NCI-H774 (cell line): ENCODE data around the gene BNC2.
"Not testable (repeated sequence)": the region's sequence is repeated elsewhere in the genome, so short reads cannot be mapped to it uniquely, and the experiment has no call there.

ENCODE experiments used
- DNase-seq: peaks from one replicate; lab custom pipeline; 2025; lab: John Stamatoyannopoulos, UW

The BNC2 gene

GRCh38 chr9:16543686-16544085 lies 326.8 kb downstream of the BNC2 start:
- DNase-seq: no peak

DNA sequence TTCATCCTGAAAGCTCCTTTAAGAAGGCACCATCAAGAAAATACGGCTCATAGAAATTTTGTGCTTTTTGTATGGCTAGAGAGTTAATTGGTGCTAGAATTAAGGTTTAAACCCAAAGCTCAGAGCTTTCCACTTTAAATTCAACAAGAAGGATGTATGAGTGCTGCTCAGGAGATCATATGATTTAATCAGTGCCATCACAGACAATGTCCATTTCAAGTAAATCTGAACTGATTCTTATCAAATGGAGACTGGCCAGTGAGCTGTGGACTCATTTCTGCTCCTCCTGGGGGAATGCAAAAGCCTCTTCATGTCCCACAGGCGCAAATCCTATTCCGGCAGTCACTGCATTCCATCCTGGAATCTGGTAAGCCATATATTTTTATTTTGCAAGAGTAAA lies 327.2 kb downstream of the BNC2 start:
- DNase-seq: no peak

DNA sequence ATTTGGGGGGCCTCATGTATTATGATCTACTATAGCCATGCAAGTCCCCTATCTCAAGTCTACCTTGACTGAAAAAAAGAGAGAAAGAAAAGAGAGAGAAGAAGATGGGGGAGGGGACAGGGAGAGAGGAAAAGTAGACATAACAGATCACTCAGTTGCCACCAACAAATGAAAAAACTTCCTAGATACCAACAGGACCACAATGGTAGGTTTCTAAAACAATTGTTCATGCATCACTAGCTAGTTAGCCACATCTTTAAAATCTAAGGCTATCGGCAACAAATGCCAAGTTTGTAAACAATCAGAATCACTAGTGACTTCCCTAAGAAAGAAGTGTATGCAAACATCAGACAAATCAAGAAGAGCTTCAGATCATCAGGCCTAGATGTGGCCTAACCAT lies 328.2 kb downstream of the BNC2 start:
- no peak for DNase-seq

GRCh38 chr9:16540743-16541613 lies 329.5 kb downstream of the BNC2 start:
- DNase-seq: no peak

DNA sequence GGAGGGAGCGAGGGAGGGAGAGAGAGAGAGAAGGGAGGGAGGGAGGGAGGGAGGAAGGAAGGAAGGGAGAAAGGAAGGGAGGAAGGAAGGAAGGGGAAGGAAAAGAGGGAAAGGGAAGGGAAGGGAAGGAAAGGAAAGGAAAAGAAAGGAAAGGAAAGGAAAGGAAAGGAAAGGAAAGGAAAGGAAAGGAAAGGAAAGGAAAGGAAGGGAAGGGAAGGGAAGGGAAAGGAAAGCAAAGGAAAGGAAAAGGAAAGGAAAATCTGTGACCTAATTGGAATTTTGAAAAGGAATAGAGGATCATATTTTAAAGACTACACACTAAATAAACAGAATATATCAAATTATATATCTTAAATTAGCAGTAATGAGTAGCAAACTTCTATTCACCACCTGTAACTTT lies 330.8 kb downstream of the BNC2 start:
- not testable (repeated sequence) for DNase-seq

DNA sequence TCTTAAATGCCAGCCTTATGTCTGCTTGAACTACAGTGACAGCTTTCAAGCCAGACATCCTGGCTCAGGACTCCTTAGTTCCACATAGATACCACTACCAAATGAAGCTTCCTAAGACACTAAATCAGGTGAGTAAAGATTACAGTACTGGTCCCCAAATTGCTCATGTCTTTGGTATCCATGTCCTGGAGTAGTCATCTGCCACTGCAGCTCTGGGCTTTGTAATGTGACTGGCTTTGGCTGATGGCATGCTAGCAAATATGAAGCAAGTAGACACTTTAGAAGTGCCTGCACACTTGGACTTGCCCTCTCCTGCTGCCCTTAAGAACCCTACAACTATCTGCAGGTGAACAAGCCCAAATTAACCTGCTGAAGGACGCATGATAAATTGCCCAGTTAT lies 334.9 kb downstream of the BNC2 start:
- DNase-seq: no peak

- DNase-seq: no peak
Observed at GRCh38 chr9:16532681-16533450, 337.6 kb downstream of the BNC2 start.

GRCh38 chr9:16532272-16532671 lies 338.2 kb downstream of the BNC2 start:
- no peak for DNase-seq

DNA sequence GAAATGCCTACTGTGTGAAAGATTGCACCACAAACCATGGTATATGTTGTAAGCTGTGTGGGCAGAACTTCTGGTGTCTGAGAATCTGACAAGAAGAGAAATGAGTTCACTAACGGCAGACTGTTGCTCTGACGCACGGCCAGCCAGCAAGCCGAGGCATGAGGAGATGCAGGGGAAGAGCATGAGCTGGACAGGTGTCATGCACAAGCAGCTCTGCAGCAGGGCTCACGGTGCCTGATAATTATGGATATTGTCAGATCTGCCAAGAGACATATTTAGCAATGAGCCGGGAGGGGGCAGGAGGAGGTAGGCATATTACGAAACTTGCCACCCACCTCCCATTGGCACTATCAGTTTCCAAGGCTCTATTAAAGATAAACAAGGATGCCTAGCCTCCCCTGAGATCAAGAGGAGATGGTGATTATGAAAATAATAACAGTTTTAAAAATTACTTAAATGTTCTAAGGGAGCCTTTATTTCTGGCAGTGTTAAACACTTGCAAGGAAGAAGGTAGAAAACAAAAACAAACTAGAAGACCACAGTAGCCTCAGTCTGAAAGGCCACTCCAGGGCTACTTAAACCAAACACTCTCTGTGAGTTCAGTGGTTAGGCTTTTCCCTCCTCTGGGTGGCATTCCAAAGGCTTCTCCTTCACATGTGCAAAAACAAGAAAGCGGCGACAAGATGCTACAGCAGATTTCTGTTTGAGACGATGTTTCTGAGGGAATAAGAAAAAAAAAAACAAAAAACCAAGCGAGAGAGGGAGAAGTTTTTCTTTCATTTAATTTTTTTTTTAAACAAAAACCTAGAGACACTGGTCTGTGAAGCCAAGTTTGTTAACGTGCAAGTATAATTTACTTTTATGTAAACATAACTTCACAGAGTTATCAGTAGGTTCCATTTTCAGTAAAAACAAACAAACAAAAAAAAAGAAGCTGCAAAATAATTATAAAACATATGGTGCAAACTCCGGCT lies 339.5 kb downstream of the BNC2 start:
- DNase-seq: no peak

GRCh38 chr9:16527573-16527972 lies 342.9 kb downstream of the BNC2 start:
- DNase-seq: no peak

GRCh38 chr9:16526380-16526779 lies 344.1 kb downstream of the BNC2 start:
- no peak for DNase-seq

DNA sequence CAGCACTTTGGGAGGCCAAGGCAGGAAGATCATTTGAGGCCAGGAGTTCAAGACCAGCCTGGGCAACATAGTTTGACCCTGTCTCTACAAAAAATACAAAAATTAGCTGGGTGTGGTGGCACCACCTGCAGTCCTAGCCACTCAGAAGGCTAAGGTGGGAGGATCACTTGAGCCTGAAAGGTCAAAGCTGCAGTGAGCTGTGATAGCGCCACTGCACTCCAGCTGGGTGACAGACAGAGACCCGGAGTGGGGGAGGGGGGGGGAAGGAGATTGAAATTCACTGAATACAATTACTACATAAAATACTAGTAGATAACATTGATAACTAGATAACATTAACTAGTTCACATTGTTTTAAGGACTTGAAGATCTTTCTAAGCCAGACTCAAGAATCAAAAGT lies 345.6 kb downstream of the BNC2 start:
- DNase-seq: no peak

GRCh38 chr9:16524078-16524477 lies 346.4 kb downstream of the BNC2 start:
- no peak for DNase-seq

DNA sequence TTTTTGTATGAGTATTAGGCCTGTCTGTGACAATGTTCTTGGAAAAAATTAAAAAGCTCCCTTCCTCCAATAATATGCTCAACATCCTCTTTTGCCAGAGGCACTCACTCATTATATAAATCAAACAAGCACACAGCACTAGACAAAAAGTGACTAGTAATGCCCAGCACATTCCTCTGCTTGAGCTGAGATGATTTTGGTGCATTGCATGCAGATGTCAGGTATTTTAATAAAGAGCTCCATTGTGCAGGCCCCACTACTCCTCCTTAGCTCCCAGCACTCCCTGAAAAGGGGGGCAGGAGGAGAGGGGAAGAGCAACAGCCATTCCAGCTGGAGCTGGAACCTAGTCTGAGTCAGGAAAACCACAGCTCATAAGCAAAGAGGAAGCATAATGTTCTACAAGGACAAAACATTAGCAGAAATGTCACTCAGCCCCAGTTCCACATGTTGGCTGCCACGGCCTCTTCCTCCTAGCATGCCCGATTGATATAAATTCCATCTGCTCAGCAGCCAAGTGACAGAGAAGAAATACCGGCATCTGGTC lies 348.5 kb downstream of the BNC2 start:
- DNase-seq: no peak

- no peak for DNase-seq
Observed at GRCh38 chr9:16519001-16519400, 351.5 kb downstream of the BNC2 start.

DNA sequence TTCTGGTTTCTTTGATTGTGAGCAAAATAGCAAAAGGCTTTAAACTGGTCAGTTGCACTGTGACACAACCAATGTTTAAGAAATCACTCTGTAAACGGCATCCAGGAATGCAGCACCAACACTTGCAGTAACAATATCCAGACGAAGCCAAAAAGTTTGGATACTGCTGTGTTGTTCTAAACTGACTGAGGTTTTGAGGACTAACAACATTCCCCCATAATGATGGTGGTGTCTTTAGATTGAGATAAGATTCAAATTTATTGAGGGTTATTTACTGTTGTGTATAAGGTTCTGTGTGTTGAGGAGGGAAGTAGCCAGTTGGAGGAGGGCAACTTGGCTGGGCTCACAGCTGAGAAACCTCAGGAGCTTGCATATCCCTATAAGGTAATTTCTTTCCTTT lies 353.6 kb downstream of the BNC2 start:
- no peak for DNase-seq

DNA sequence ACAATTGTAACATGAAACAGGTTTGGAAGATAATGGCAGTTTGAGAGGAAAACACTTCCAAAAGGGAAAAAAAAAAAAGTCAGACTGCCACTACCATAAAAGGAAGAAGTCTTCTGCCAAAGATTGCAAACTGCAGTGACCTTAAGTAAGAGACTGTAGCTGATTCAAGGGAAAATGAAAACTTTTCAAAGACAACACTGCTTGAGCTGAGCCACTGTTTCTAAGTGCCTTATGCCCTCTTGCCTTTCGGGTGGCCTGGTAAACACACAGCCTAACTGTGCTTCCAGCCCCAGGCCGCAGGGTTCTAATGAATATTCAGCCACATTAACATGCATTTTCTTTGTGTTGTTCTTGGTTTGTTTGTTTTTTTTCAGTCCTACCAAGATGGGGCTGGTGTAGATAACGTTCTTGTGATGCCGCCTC lies 354.6 kb downstream of the BNC2 start:
- DNase-seq: no peak

DNA sequence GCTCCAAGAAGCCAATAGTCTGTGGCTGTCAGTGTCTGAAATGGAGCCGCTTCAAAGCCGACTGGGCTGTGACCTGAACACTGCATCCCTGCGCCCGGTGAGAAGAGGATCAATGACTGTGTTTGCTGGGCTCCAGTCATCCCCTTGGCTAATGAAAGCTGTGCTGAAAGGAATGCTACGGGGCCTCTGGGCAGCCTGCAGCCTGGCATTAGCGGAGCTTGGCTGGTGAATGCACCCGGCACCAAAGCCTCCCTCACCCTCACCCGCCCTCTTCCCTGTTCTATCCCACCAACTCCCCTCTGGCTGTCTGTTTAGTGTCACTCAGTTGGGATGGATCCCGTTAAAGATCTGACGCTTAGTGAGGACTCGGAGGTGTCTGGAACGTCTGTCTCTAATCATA lies 355.3 kb downstream of the BNC2 start:
- no peak for DNase-seq

DNA sequence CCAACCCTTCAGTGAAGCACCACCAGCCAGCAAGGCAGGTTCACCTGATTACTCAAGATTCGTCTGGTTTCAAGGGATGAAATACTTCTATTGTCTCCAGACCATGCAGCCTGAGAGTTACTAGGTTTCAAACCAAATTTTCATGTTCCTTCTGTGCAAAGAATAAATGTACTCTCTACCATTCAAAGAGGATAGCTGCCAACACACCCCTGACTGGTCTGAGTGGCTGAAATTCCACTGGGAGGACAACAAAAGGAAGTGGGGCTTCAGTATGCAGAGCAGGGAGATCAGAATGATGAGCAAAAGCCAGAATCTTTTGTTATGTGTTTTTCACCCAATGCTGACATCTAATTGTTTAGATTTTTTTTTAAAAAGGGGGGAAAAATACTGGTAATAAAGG lies 356.3 kb downstream of the BNC2 start:
- no peak for DNase-seq

GRCh38 chr9:16512281-16512680 lies 358.2 kb downstream of the BNC2 start:
- no peak for DNase-seq

GRCh38 chr9:16510482-16510881 lies 360.0 kb downstream of the BNC2 start:
- no peak for DNase-seq

- no peak for DNase-seq
Observed at GRCh38 chr9:16509997-16510396, 360.5 kb downstream of the BNC2 start.
